GM12801 (cell line): ENCODE data around the gene STIM1.

ENCODE experiments used
- CTCF ChIP-seq: IDR thresholded peaks from one replicate; pipeline ENCODE4 v1.5.1; 2011; ENCODE audit warnings: control low read depth; ENCODE audit not compliant: insufficient read length; ENCODE audit errors: extremely low read depth

The STIM1 gene

GRCh38 chr11:3859373-3859881 lies 4.0 kb downstream of the STIM1 start:
- no peak for TF ChIP-seq CTCF

- no peak for TF ChIP-seq CTCF
These were observed 4.9 kb downstream of the STIM1 start for GRCh38 chr11:3860375-3860774.

- no peak for TF ChIP-seq CTCF
These were observed 6.2 kb downstream of the STIM1 start for GRCh38 chr11:3861683-3862082.

DNA sequence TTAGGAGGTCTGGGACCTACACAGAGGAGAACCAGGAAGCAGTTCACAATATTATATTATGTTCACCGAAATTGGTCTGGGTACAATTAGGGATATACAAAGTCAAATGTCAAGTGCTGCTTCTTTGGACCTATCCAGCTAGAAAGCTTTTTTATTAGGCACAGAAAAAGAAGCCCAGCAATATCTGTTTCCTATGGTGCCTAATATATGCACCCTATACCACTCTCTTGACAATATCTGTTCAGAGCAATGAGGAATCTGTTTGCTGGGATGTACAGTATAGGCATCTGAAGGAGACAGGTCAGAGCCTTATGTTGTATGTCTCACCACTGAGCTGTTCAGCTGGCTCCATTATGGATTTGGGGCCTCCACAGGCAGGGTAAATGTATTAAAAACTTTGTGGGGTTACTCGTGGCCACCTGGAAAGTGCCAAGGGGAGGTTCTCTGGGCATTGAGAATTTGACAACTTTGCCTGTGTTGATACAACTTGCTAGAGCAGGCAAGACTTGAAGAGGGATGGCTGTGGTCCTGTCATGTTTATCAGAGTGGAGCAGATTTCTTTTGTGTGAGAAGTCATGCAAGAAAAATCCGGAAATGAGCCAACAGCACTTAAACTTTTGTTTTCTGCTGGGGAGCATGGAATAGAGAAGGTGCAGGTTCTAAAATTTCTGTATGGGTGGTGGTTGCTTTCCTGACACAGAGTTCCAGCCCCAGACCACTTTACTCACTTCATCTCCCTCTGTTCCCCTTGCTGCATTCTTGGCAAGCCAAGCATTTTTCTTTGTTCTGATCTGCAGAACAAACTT lies 10.1 kb downstream of the STIM1 start:
- TF ChIP-seq CTCF, result no peak

- no peak for TF ChIP-seq CTCF
These were observed 10.7 kb downstream of the STIM1 start for GRCh38 chr11:3866206-3866605.

GRCh38 chr11:3866836-3867208 lies 11.4 kb downstream of the STIM1 start:
- no peak for TF ChIP-seq CTCF

DNA sequence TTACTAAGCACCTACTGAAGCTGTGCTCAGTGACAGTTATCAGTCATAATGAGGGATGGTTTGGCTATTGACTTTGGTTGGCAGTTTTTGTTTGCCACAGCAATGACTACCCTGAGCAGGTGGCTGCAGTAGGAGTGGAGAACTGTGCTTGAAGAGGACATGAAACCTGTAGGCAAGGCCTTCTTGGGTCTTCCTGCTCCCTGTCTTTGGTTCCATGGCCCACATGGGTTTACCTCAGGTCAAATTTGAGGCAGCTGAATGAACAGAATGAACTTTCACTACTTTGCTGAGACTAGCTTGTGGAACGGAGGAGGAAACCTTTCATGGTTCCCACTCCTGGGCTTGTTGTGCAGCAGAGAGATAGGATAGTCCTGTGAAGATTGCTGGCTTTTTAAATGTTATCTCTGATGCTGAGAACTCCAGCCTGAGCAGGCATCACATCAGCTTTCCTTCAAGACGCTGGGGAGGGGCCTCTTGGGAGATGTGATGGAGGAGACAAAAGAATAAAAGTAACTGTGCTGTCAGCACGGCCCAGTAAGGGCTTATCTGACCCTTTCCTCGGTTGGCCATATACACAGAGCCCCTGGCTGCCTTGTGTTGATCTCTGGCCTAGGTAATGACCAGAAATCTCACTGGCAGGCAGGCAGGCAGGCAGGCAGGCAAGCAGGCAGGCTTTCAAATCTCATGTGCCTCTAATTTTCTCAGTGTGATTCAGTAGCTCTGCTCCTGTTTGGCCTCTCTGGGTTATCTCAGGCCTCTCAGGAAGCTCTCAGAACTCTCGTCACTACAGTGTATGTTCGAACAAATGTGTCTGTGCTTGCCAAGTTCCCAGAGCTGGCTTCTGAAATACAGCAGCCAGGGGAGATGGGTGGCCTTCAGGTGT lies 12.0 kb downstream of the STIM1 start:
- no peak for TF ChIP-seq CTCF
